ENCODE results near the gene COMMD9. TPM values are rescaled to one million over a fixed set of nuclear protein-coding genes. Genes with fewer than 3 reads are reported as not detected.
A peak's percentile ranks its signal among the peaks of the same experiment; 100 is the strongest.
"Not testable (repeated sequence)": the region's sequence is repeated elsewhere in the genome, so short reads cannot be mapped to it uniquely, and the experiment has no call there.

Gene COMMD9
- 10 to 100 TPM; 44.6 to 47.5 TPM for total RNA-seq

- CTCF ChIA-PET, result interaction anchor here (0.6 to 13.5 kb wide), 10 partner anchors 23 to 458 kb away, joined by 3 to 201 read pairs (median 8); no protein-coding TSS in a partner anchor
- Mint-ChIP-seq H3K27me3 (ENCODE audit: low read depth) (peaks cover 3% of the 10 kb centered on the region), H3K36me3 (ENCODE audit: low read depth) (no peaks in the 10 kb centered on the region), H3K27ac (peak within 1 kb of the TSS; percentile 89), H3K4me3 (peak within 1 kb of the TSS; percentile 92), H3K9me3 (ENCODE audit: insufficient read depth) (no peaks in the 10 kb centered on the region), H3K4me1 (ENCODE audit: low read depth) (peaks cover 28% of the 10 kb centered on the region)
- DNase-seq (peak; percentile 97), ATAC-seq (peak; percentile 99)
- POLR2A ChIA-PET, result interaction anchor here (0.5 to 1.2 kb wide), 5 partner anchors 16 to 210 kb away, joined by 3 to 4 read pairs (median 3); no protein-coding TSS in a partner anchor
These were observed at the start of gene COMMD9 for GRCh38 chr11:36289226-36289852. COMMD9 (minus strand) TSS chr11:36289424; CDS start chr11:36289412, 12 bp downstream.

GRCh38 chr11:36333897-36334296 is 44.7 kb upstream of the COMMD9 start:
- no peak for ATAC-seq
- Mint-ChIP-seq H3K4me3 (no peak overlapping the region), H3K4me1 (ENCODE audit: low read depth) (no peaks in the 10 kb centered on the region), H3K9me3 (ENCODE audit: insufficient read depth) (no peaks in the 10 kb centered on the region), H3K36me3 (ENCODE audit: low read depth) (no peaks in the 10 kb centered on the region), H3K27ac (no peak overlapping the region), H3K27me3 (ENCODE audit: low read depth) (peaks cover 35% of the 10 kb centered on the region)
- ChIA-PET POLR2A (no interaction called here), CTCF (interaction anchor here (1.8 kb wide), 1 partner anchor 145 kb away, joined by 4 read pairs; no protein-coding TSS in a partner anchor)
- DNase-seq, result no peak

- Mint-ChIP-seq H3K4me1 (ENCODE audit: low read depth) (no peaks in the 10 kb centered on the region), H3K9me3 (ENCODE audit: insufficient read depth) (no peaks in the 10 kb centered on the region), H3K27me3 (ENCODE audit: low read depth) (peaks cover 34% of the 10 kb centered on the region), H3K4me3 (no peak overlapping the region), H3K27ac (no peak overlapping the region), H3K36me3 (ENCODE audit: low read depth) (no peaks in the 10 kb centered on the region)
- POLR2A ChIA-PET, result no interaction called here
- ATAC-seq (no peak), DNase-seq (no peak)
- CTCF ChIA-PET, result interaction anchor here (1.8 kb wide), 1 partner anchor 145 kb away, joined by 4 read pairs; no protein-coding TSS in a partner anchor
These were observed 44.2 kb upstream of the COMMD9 start for GRCh38 chr11:36333468-36333867.

GRCh38 chr11:36330411-36330810 is 41.2 kb upstream of the COMMD9 start:
- ChIA-PET CTCF (no interaction called here), POLR2A (no interaction called here)
- Mint-ChIP-seq H3K4me3 (no peak overlapping the region), H3K27me3 (ENCODE audit: low read depth) (peaks cover 23% of the 10 kb centered on the region), H3K36me3 (ENCODE audit: low read depth) (no peaks in the 10 kb centered on the region), H3K9me3 (ENCODE audit: insufficient read depth) (no peaks in the 10 kb centered on the region), H3K4me1 (ENCODE audit: low read depth) (no peaks in the 10 kb centered on the region), H3K27ac (no peak overlapping the region)
- DNase-seq (no peak), ATAC-seq (no peak)

- H3K4me3 Mint-ChIP-seq, result no peak overlapping the region
- no peaks in the 10 kb centered on the region for H3K4me1 Mint-ChIP-seq (ENCODE audit: low read depth)
- ATAC-seq (no peak), DNase-seq (no peak)
- no peak overlapping the region for H3K27ac Mint-ChIP-seq
- CTCF ChIA-PET, result interaction anchor here (1.1 to 1.4 kb wide), 2 partner anchors 37 to 181 kb away, joined by 3 read pairs; partner anchors contain the start of gene TRAF6
- H3K27me3 Mint-ChIP-seq (ENCODE audit: low read depth), result peaks cover 21% of the 10 kb centered on the region
- POLR2A ChIA-PET, result no interaction called here
- no peaks in the 10 kb centered on the region for H3K9me3 Mint-ChIP-seq (ENCODE audit: insufficient read depth)
- H3K36me3 Mint-ChIP-seq (ENCODE audit: low read depth), result no peaks in the 10 kb centered on the region
These were observed 39.9 kb upstream of the COMMD9 start for GRCh38 chr11:36328966-36329673.

GRCh38 chr11:36326524-36327419 is 37.5 kb upstream of the COMMD9 start:
- no peak overlapping the region for H3K27ac Mint-ChIP-seq
- H3K27me3 Mint-ChIP-seq (ENCODE audit: low read depth), result peaks cover 10% of the 10 kb centered on the region
- H3K4me1 Mint-ChIP-seq (ENCODE audit: low read depth), result no peaks in the 10 kb centered on the region
- no peaks in the 10 kb centered on the region for H3K36me3 Mint-ChIP-seq (ENCODE audit: low read depth)
- no peaks in the 10 kb centered on the region for H3K9me3 Mint-ChIP-seq (ENCODE audit: insufficient read depth)
- no peak for DNase-seq
- ATAC-seq, result no peak
- CTCF ChIA-PET, result no interaction called here
- no peak overlapping the region for H3K4me3 Mint-ChIP-seq
- POLR2A ChIA-PET, result no interaction called here

- DNase-seq; H3K4me1 Mint-ChIP-seq (ENCODE audit: low read depth); POLR2A ChIA-PET; H3K27me3 Mint-ChIP-seq (ENCODE audit: low read depth); H3K9me3 Mint-ChIP-seq (ENCODE audit: insufficient read depth); H3K27ac Mint-ChIP-seq; H3K4me3 Mint-ChIP-seq; ATAC-seq; H3K36me3 Mint-ChIP-seq (ENCODE audit: low read depth); CTCF ChIA-PET: not testable (repeated sequence)
These were observed 36.2 kb upstream of the COMMD9 start for GRCh38 chr11:36325403-36325802.

GRCh38 chr11:36324956-36325355 is 35.7 kb upstream of the COMMD9 start:
- H3K4me3 Mint-ChIP-seq; POLR2A ChIA-PET; DNase-seq; ATAC-seq; H3K27me3 Mint-ChIP-seq (ENCODE audit: low read depth); H3K9me3 Mint-ChIP-seq (ENCODE audit: insufficient read depth); H3K36me3 Mint-ChIP-seq (ENCODE audit: low read depth); H3K27ac Mint-ChIP-seq; CTCF ChIA-PET; H3K4me1 Mint-ChIP-seq (ENCODE audit: low read depth): not testable (repeated sequence)

- Mint-ChIP-seq H3K9me3 (ENCODE audit: insufficient read depth) (no peaks in the 10 kb centered on the region), H3K27me3 (ENCODE audit: low read depth) (peaks cover 41% of the 10 kb centered on the region), H3K27ac (no peak overlapping the region), H3K4me3 (no peak overlapping the region), H3K36me3 (ENCODE audit: low read depth) (no peaks in the 10 kb centered on the region), H3K4me1 (ENCODE audit: low read depth) (no peaks in the 10 kb centered on the region)
- CTCF ChIA-PET, result no interaction called here
- ATAC-seq (no peak), DNase-seq (no peak)
- POLR2A ChIA-PET, result no interaction called here
These were observed 28.8 kb upstream of the COMMD9 start for GRCh38 chr11:36317992-36318391.

GRCh38 chr11:36316049-36316448 is 26.8 kb upstream of the COMMD9 start:
- no peak overlapping the region for H3K4me3 Mint-ChIP-seq
- no peak for DNase-seq
- H3K4me1 Mint-ChIP-seq (ENCODE audit: low read depth), result no peaks in the 10 kb centered on the region
- H3K27ac Mint-ChIP-seq, result no peak overlapping the region
- ChIA-PET CTCF (interaction anchor here (1.4 to 1.8 kb wide), 2 partner anchors 163 to 177 kb away, joined by 3 to 10 read pairs; no protein-coding TSS in a partner anchor), POLR2A (no interaction called here)
- no peaks in the 10 kb centered on the region for H3K9me3 Mint-ChIP-seq (ENCODE audit: insufficient read depth)
- peaks cover 44% of the 10 kb centered on the region for H3K27me3 Mint-ChIP-seq (ENCODE audit: low read depth)
- no peaks in the 10 kb centered on the region for H3K36me3 Mint-ChIP-seq (ENCODE audit: low read depth)
- ATAC-seq, result no peak

GRCh38 chr11:36314434-36314767 is 25.2 kb upstream of the COMMD9 start:
- POLR2A ChIA-PET, result no interaction called here
- Mint-ChIP-seq H3K4me3 (no peak overlapping the region), H3K27ac (no peak overlapping the region), H3K4me1 (ENCODE audit: low read depth) (no peaks in the 10 kb centered on the region), H3K36me3 (ENCODE audit: low read depth) (no peaks in the 10 kb centered on the region), H3K27me3 (ENCODE audit: low read depth) (peaks cover 44% of the 10 kb centered on the region), H3K9me3 (ENCODE audit: insufficient read depth) (no peaks in the 10 kb centered on the region)
- CTCF ChIA-PET, result interaction anchor here (1.1 kb wide), 1 partner anchor 178 kb away, joined by 3 read pairs; no protein-coding TSS in a partner anchor
- ATAC-seq, result no peak
- DNase-seq, result no peak
